NCI-H510A treated with DMSO at 0.1 percent for 48 hours (cell line): ENCODE measurements around the gene NCOR2.

ENCODE experiments used
- DNase-seq: peaks from one replicate; lab custom pipeline; 2025; lab: John Stamatoyannopoulos, UW

The NCOR2 gene

GRCh38 chr12:124576061-124576650, 8.7 kb upstream of the NCOR2 start:
- DNase-seq = no peak

GRCh38 chr12:124573839-124574786, 6.7 kb upstream of the NCOR2 start:
- no peak for DNase-seq

GRCh38 chr12:124571556-124571955, 4.1 kb upstream of the NCOR2 start:
- DNase-seq = no peak

GRCh38 chr12:124570810-124571209, 3.4 kb upstream of the NCOR2 start:
- DNase-seq = no peak

GRCh38 chr12:124569375-124570148, 2.1 kb upstream of the NCOR2 start:
- no peak for DNase-seq

- DNase-seq = peak; percentile 33
Observed at GRCh38 chr12:124568431-124569374, 1.3 kb upstream of the NCOR2 start.

- DNase-seq = peak; percentile 58
Observed at GRCh38 chr12:124567673-124568373, 411 bp upstream of the NCOR2 start.

- peak; percentile 79 for DNase-seq
Observed at GRCh38 chr12:124566161-124566996, 1.0 kb downstream of the NCOR2 start.

GRCh38 chr12:124565656-124566160, 1.7 kb downstream of the NCOR2 start:
- DNase-seq = no peak

- DNase-seq = no peak
Observed at GRCh38 chr12:124564971-124565491, 2.4 kb downstream of the NCOR2 start.

- no peak for DNase-seq
Observed at GRCh38 chr12:124564232-124564958, 3.0 kb downstream of the NCOR2 start.

GRCh38 chr12:124563809-124564208, 3.6 kb downstream of the NCOR2 start:
- DNase-seq = no peak

- no peak for DNase-seq
Observed at GRCh38 chr12:124563401-124563800, 4.0 kb downstream of the NCOR2 start.

GRCh38 chr12:124562796-124563181, 4.6 kb downstream of the NCOR2 start:
- no peak for DNase-seq

GRCh38 chr12:124562018-124562795, 5.2 kb downstream of the NCOR2 start:
- DNase-seq = no peak

GRCh38 chr12:124561231-124561630, 6.2 kb downstream of the NCOR2 start:
- no peak for DNase-seq

GRCh38 chr12:124560146-124560890, 7.1 kb downstream of the NCOR2 start:
- no peak for DNase-seq
